Measurements from ENCODE around the gene CDC42EP2.
A peak's percentile ranks its signal among the peaks of the same experiment; 100 is the strongest.

- TF ChIP-seq FOXK1 (CRISPR knock-in tag; IDR thresholded peaks at IDR 0.05; ENCODE audit: borderline replicate concordance, low read depth) (no peak), CTCF (CRISPR knock-in tag; IDR thresholded peaks at IDR 0.05) (peak; percentile 57), FOXA1 (IDR thresholded peaks at IDR 0.05) (no peak), FOXA1 (CRISPR knock-in tag; IDR thresholded peaks at IDR 0.05) (no peak), JUN (CRISPR knock-in tag; IDR thresholded peaks at IDR 0.05) (no peak), IRX3 (CRISPR knock-in tag; IDR thresholded peaks at IDR 0.05; ENCODE audit: borderline replicate concordance, low read depth) (no peak), FIP1L1 (IDR thresholded peaks at IDR 0.05; ENCODE audit: borderline replicate concordance, insufficient read depth, low read depth, low read length) (no peak), RNF219 (CRISPR knock-in tag; IDR thresholded peaks at IDR 0.05) (no peak), XBP1 (CRISPR knock-in tag; IDR thresholded peaks at IDR 0.05) (no peak), ZNF776 (CRISPR knock-in tag; IDR thresholded peaks at IDR 0.05) (no peak), HNRNPL (IDR thresholded peaks at IDR 0.05; ENCODE audit: low read depth, low read length) (no peak), RBAK (CRISPR knock-in tag; IDR thresholded peaks at IDR 0.05) (no peak), PTBP1 (IDR thresholded peaks at IDR 0.05; ENCODE audit: low read depth, low read length, poor library complexity, severe bottlenecking) (no peak), POLR2A (IDR thresholded peaks at IDR 0.05; ENCODE audit: insufficient read depth in 1 of 2, low read depth in 2 of 2, low read length in 2 of 2) (no peak), ZNF274 (CRISPR knock-in tag; IDR thresholded peaks at IDR 0.05) (no peak)
These were observed 48.5 kb upstream of the CDC42EP2 start for GRCh38 chr11:65266210-65266609.
